ENCODE measurements around the gene AIG1. TPM values are rescaled to one million over a fixed set of nuclear protein-coding genes. Genes with fewer than 3 reads are reported as not detected.

The AIG1 gene
- total and polyA plus RNA-seq, 2 of the 13 experiments (the other 11 are each of a cell fraction or from before 2014, with no cell fraction given) = 115 to 197 TPM

- no peak overlapping the region for H3K4me2 ChIP-seq (ENCODE audit: low read depth, low read length)
- FAIRE-seq (no peak), DNase-seq (ENCODE audit: low spot score) (no peak), ATAC-seq (no peak)
- H3K4me3 ChIP-seq (replicated peaks in 1 of 3; ENCODE audit: insufficient read depth in 1 of 3, low read depth in 2 of 3, low read length in 3 of 3) = no peak overlapping the region
- H2AFZ ChIP-seq (ENCODE audit: low read length) = no peak overlapping the region
- H4K20me1 ChIP-seq (ENCODE audit: insufficient read depth, low read length) = no peaks in the 10 kb centered on the region; the same call in 1 of the 2 replicates
- no peak overlapping the region for H3K9ac ChIP-seq (ENCODE audit: insufficient read depth, low read depth, low read length)
- no peaks in the 10 kb centered on the region for H3K79me2 ChIP-seq (ENCODE audit: insufficient read depth, low read length)
- ChIA-PET POLR2A (no interaction called here), CTCF (ENCODE audit: low intra/inter-chr PET ratio, low total read pairs) (no interaction called here)
- in situ Hi-C loops (cut with HindIII; ENCODE audit: extremely low pct_ligation_motif_present, low pct_unique_long_range_greater_than_20kb) (no loop called here), intact Hi-C loops (cut with micrococcal nuclease; ENCODE audit: unreplicated experiment) (no loop called here)
- H3K9me3 ChIP-seq (ENCODE audit: low read length) = no peaks in the 10 kb centered on the region
- no peaks in the 10 kb centered on the region for H3K4me1 ChIP-seq (ENCODE audit: insufficient read depth, low read length)
- 100% methylated on average over 1 of the region's 1 CpG for WGBS (ENCODE audit: low lambda C conversion rate)
- no TSS peak for BruUV-seq (replicated peaks)
- H3K36me3 ChIP-seq (replicated peaks in 1 of 2; ENCODE audit: control insufficient read depth in 1 of 2, insufficient read depth in 2 of 2, low read length in 2 of 2) = peaks cover 2 to 15% of the 10 kb centered on the region in 2 experiments
- no peak overlapping the region for H3K27ac ChIP-seq (ENCODE audit: extremely low read length, insufficient read depth, low read length)
- no peaks in the 10 kb centered on the region for H3K27me3 ChIP-seq (ENCODE audit: control insufficient read depth in 1 of 2, insufficient read depth in 2 of 2, low read length in 2 of 2)
- TF ChIP-seq ZFP82 (CRISPR knock-in tag; IDR thresholded peaks at IDR 0.05; ENCODE audit: borderline replicate concordance) (no peak), ZBTB1 (CRISPR knock-in tag; IDR thresholded peaks at IDR 0.05; ENCODE audit: borderline replicate concordance) (no peak), FOXK1 (CRISPR knock-in tag; IDR thresholded peaks at IDR 0.05; ENCODE audit: borderline replicate concordance, low read depth) (no peak), ZNF430 (CRISPR knock-in tag; IDR thresholded peaks at IDR 0.05) (no peak), ZNF572 (CRISPR knock-in tag; IDR thresholded peaks at IDR 0.05) (no peak), PATZ1 (CRISPR knock-in tag; IDR thresholded peaks at IDR 0.05) (no peak), ZNF800 (CRISPR knock-in tag; IDR thresholded peaks at IDR 0.05) (no peak), ARNT (IDR thresholded peaks at IDR 0.05) (no peak), HNF4G (IDR thresholded peaks at IDR 0.05; ENCODE audit: borderline replicate concordance, low read depth, low read length) (no peak), HNF4G (CRISPR knock-in tag; IDR thresholded peaks at IDR 0.05; ENCODE audit: borderline replicate concordance, low read depth) (no peak), ZNF30 (CRISPR knock-in tag; IDR thresholded peaks at IDR 0.05) (no peak)
These were observed 89.6 kb downstream of the AIG1 start for GRCh38 chr6:143150281-143150680.

Data from HepG2 (cell line).